NCI-H2196 treated with DMSO at 0.1 percent for 48 hours (cell line): ENCODE data around the gene TWNK.

Source experiments
- DNase-seq: peaks from one replicate; lab custom pipeline; 2025; ENCODE audit not compliant: unreplicated experiment; lab: John Stamatoyannopoulos, UW

The TWNK gene

GRCh38 chr10:100996678-100997359 lies 9.5 kb downstream of the TWNK start:
- no peak for DNase-seq

DNA sequence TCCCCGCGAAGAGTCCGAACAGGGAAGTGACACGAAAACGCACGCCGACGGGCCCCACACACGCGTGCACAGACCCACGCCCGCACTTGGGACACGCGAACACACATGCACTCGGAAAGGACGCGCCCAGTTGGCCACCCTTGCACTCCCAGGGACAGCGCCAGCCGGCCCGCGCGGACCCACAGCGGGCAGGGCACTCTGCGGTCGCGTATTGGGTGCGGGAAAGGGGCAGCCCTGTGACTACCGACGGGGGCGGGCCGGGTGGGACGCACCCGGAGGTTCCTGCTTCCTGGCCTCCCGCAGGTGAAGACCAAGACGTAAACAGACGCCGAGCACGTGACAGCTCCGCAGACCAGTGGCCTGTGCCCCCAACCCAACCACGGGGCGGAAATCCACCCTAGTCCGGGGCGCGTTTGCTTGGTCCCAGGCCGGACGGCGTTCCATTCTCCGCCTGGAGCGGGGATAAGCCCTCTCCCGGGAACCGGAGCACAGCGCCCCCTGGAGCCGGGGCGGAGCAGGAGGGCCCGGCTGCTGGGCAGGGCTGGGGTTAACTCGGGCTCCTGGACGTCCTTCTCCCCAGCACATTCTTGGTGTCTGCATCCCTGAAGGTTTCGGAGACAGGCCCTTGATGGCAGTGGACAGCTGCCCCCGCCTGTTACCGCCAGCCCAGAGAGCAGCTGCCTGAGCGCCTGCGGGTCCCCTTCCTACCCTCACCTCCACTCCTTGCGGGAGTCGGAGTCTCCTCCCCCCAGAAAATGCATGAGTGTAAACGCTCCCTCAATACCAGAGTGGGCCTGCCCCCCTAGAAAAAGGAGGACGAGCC lies 10.2 kb downstream of the TWNK start:
- peak; percentile 40 for DNase-seq

DNA sequence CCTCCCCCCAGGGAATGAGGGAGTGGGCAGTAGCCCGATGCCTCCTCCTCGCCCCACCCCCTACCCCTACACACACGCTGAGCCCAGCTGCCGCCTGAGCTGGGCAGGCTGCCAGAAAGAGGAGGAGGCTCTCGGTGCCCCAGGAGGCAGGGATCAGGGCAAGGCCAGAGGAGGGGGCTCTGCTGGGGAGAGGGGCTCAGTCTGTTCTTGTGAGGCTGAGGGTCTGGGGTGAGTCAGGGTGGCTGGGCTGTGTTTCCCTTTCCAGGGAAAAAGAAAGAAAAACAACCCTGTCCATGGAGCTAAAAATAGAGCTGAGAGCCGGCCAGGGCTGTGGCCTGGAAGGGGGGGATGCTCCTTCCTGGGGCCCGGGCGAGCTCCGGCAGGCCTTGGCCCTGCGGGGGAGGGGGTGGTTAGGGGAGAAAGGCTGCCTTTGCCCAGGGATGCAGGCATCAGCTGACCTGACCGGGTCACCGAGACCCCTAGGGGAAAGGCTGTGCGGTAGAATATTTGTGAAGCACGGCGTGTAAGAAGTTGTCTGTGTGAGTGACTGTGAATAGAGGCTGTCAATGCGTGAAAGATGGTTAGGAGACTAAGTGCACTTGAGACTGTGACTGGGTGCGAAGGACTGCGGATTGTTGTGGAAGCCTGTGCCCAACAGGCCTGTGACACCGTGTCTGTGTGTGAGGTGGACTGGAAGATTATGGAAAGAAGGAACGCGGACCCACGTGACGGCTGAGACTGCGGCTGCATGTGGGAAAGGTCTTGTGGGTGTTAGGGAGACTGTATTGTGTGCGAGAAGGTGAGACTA lies 11.0 kb downstream of the TWNK start:
- peak; percentile 65 for DNase-seq

GRCh38 chr10:100998991-100999741 lies 11.8 kb downstream of the TWNK start:
- DNase-seq, result no peak

- DNase-seq, result no peak
Observed at GRCh38 chr10:100999742-101000126, 12.4 kb downstream of the TWNK start, which contains the start of gene LZTS2. LZTS2 (plus strand) TSS chr10:100999808; CDS start chr10:101002539, 2,731 bp downstream.

DNA sequence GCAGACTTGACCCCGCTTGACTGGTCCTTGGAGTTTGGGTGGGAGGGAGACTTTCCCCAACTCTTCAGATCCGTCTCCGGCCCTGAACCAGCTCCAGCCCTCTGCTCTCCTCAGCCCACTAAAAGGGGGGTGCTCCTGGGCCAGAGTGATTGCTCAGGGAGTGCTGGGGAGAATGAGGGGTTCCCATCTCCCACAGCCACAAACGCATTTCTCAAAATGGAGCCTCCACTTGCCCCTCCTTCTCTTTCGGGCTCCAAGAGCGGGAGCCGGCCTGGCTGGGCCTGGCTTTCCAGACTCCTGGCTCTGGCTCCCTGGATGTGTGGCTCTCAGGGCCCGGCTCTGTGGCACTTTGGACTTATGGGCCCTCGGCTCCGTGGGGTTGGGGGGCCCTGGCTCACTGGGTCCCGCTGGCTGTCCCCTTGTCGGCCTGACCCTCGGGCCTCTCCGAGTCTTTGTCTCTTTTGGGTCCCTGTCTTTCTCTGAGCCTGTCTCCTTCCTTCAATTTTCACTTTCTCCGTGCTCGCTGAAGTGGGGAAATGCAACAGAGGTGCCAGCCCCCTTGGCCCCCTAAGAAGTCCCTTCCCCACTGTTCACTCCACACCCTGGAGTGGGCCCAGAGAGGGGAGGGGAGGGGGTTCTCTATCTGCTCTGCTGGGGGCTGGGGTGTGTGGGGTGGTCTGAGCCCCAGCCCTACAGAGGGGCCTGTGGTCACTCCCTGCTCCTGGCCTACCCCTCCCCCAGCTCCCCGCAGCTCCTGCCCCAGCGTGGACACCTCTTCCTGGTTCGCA lies 13.0 kb downstream of the TWNK start:
- no peak for DNase-seq

DNA sequence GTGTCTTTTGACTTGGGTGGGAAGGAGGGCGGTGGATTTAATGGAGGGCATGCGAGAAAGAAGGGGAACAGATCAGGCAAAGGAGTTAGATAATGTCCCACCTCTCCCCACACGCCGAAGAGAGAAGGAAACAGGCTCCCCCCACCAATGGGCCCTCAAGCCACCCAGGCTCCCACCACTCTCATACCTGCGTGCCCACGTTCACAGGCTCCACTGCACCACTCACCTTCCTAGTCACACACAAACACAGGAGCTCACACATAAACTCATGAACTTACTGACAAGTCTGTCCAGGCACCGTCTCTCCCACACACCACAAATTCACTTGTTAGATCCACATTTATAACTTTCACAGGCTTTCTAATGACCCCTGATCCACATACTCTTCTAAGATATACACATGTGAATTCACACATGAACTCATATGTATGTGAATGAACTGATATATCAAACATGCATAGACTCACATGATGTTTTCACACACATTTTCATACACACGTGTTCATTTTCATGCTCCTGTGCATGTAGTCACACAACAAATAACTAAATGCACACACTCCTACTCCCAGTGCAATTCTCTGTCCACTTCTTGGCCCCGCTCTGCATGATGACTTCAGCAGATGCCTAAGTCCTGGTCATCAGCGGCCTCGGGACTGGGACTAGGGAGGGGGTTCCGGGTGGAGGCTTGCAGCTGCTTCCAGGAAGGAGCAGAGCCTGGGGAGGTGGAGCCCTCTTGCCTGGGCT lies 13.7 kb downstream of the TWNK start:
- DNase-seq, result no peak

DNA sequence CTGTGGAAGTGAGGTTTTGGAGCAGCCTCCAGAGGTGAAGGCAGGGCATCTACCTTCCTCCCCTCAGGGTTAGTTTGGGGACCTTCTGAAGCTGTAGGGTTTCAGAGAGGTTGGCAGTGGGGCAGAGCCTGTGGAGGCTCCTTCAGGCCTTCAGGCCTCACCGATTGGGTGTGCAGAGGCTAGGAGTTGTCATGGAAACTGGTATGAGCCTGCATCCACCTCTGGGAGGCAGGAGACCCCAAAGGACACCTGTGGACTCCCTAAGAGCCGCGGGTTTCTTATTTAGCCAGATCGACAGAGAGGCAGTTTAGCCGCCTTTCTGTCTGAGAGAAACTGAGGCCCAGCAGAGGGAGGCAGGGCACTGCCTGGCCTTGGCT lies 14.3 kb downstream of the TWNK start:
- DNase-seq, result no peak

- DNase-seq, result no peak
Observed at GRCh38 chr10:101002456-101002855, 15.1 kb downstream of the TWNK start.

DNA sequence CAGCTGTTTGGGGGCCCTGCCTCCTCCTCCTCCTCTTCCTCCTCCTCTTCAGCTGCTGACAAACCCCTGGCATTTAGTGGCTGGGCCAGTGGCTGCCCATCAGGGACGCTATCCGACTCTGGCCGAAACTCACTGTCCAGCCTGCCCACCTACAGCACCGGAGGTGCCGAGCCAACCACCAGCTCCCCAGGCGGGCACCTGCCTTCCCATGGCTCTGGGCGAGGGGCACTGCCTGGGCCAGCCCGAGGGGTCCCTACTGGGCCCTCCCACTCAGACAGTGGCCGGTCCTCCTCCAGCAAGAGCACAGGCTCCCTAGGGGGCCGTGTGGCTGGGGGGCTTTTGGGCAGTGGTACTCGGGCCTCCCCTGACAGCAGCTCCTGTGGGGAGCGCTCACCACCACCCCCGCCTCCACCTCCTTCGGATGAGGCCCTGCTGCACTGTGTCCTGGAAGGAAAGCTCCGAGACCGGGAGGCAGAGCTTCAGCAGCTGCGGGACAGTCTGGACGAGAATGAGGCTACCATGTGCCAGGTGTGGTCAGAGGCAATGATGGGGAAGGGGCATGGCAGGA lies 16.4 kb downstream of the TWNK start:
- DNase-seq, result no peak

- DNase-seq, result no peak
Observed at GRCh38 chr10:101005361-101005760, 18.0 kb downstream of the TWNK start.

- no peak for DNase-seq
Observed at GRCh38 chr10:101005869-101006567, 18.7 kb downstream of the TWNK start.

GRCh38 chr10:101006593-101007098 lies 19.3 kb downstream of the TWNK start:
- no peak for DNase-seq

DNA sequence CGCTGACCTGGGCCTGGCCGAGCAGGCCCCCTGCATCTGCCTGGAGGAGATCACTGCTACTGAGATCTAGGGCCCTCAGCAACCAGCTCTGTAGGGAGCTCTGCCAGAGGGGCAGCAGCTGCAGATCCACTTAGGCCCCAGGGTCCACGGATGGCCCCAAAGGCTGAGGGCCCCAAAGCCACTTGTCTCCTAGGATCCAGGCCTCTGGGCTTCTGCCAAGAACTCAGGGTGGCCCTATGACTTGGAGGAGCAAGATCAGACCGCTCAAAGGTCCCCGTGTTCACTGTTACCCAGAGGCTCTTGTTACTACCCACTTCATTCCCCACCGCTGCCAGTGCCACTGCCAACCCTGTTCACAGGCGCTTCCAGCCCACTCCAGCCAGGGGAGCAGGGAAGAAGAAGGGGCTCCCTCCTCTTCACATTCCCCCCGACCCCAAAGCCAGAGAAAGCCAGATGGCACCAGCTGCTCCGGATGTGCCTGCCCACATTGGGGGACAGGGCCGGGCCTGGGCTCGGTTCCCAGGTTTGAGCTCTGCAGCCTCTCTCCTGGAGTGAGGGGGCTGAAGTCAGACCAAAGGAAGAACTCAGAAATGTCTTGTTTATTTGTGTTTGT lies 19.9 kb downstream of the TWNK start:
- DNase-seq, result no peak

GRCh38 chr10:101007915-101008822 lies 20.8 kb downstream of the TWNK start:
- DNase-seq, result no peak

GRCh38 chr10:101008823-101009423 lies 21.6 kb downstream of the TWNK start:
- DNase-seq, result no peak
